Mesenteric fat pad (tissue), 1 donor: Measurements from ENCODE around the gene ASB11. TPM values are rescaled to one million over a fixed set of nuclear protein-coding genes. Genes with fewer than 3 reads are reported as not detected.

Experiments used
- DNase-seq: peaks from one replicate; pipeline ENCODE4 v3.0.0-alpha.2; 2020; ENCODE audit warnings: low spot score
- long read RNA-seq: library from polyadenylated mRNA; unstranded; transcript quantifications from one replicate; pipeline ENCODE4 v2.0.0, GENCODE V29; 2020
- total RNA-seq: library from RNA; stranded (reverse); fragmentation: NEBNext Ultra II Directional; extraction: Animal tissue kit (Norgen Biotek cat#: 25700); gene quantifications from one replicate; pipeline ENCODE4 v1.2.1, GENCODE V29; 2021
- donor health status: DM: yes; HTN: yes; CAD: no.

The ASB11 gene
- total RNA-seq: not detected
- long read RNA-seq: 0 reads

GRCh38 chrX:15315509-15315908 lies at the start of gene ASB11:
TSS of gene ASB11 (minus strand) at chrX:15315640. CDS start at chrX:15315605, 35 bp downstream.
- no peak for DNase-seq

- no peak for DNase-seq
Measured at GRCh38 chrX:15359701-15360100, 44.3 kb upstream of the ASB11 start.

- no peak for DNase-seq
Measured at GRCh38 chrX:15358533-15358932, 43.1 kb upstream of the ASB11 start.

- no peak for DNase-seq
Measured at GRCh38 chrX:15356444-15356843, 41.0 kb upstream of the ASB11 start.

GRCh38 chrX:15350329-15350996 lies 35.0 kb upstream of the ASB11 start:
- DNase-seq: no peak

GRCh38 chrX:15349046-15349445 lies 33.6 kb upstream of the ASB11 start:
- no peak for DNase-seq

GRCh38 chrX:15345976-15346375 lies 30.5 kb upstream of the ASB11 start:
- no peak for DNase-seq

GRCh38 chrX:15344106-15344505 lies 28.7 kb upstream of the ASB11 start:
- DNase-seq: no peak

- no peak for DNase-seq
Measured at GRCh38 chrX:15343075-15343476, 27.6 kb upstream of the ASB11 start.

GRCh38 chrX:15340867-15341266 lies 25.4 kb upstream of the ASB11 start:
- DNase-seq: no peak

GRCh38 chrX:15336023-15336413 lies 20.6 kb upstream of the ASB11 start:
- no peak for DNase-seq

- peak; percentile 97 for DNase-seq
Measured at GRCh38 chrX:15335135-15336022, 19.9 kb upstream of the ASB11 start, which contains the start of gene PIGA. TSS of gene PIGA (minus strand) at chrX:15335523. CDS start at chrX:15331930, 3,593 bp downstream.

GRCh38 chrX:15334561-15334960 lies 19.1 kb upstream of the ASB11 start:
- no peak for DNase-seq

- DNase-seq: no peak
Measured at GRCh38 chrX:15328821-15329220, 13.4 kb upstream of the ASB11 start.

GRCh38 chrX:15328131-15328530 lies 12.7 kb upstream of the ASB11 start:
- no peak for DNase-seq

- DNase-seq: no peak
Measured at GRCh38 chrX:15322472-15322871, 7.0 kb upstream of the ASB11 start.

- DNase-seq: no peak
Measured at GRCh38 chrX:15322072-15322471, 6.6 kb upstream of the ASB11 start.

- no peak for DNase-seq
Measured at GRCh38 chrX:15321447-15321846, 6.0 kb upstream of the ASB11 start.

GRCh38 chrX:15320297-15320696 lies 4.9 kb upstream of the ASB11 start:
- no peak for DNase-seq

GRCh38 chrX:15319075-15319474 lies 3.6 kb upstream of the ASB11 start:
- DNase-seq: no peak

GRCh38 chrX:15314472-15314871 lies 968 bp downstream of the ASB11 start:
- no peak for DNase-seq

GRCh38 chrX:15311119-15311518 lies 4.3 kb downstream of the ASB11 start:
- DNase-seq: no peak

- DNase-seq: no peak
Measured at GRCh38 chrX:15310117-15310516, 5.3 kb downstream of the ASB11 start.
